ENCODE data around the gene KRT82.
A peak's percentile ranks its signal among the peaks of the same experiment; 100 is the strongest.

Gene KRT82

GRCh38 chr12:52391618-52392002, 14.5 kb downstream of the KRT82 start:
- DNase-seq (ENCODE audit: low read depth): peak; percentile 21
- no peak for TF ChIP-seq CTCF (conservative IDR thresholded peaks at IDR 0.05; ENCODE audit: low read length)
- H3K4me3 ChIP-seq (ENCODE audit: low read length): no peak overlapping the region

- DNase-seq (ENCODE audit: low read depth): peak; percentile 25
- H3K4me3 ChIP-seq (ENCODE audit: low read length): no peak overlapping the region
- peak; percentile 77 for TF ChIP-seq CTCF (conservative IDR thresholded peaks at IDR 0.05; ENCODE audit: low read length)
Observed at GRCh38 chr12:52390739-52391617, 15.2 kb downstream of the KRT82 start.

GRCh38 chr12:52389313-52390207, 16.6 kb downstream of the KRT82 start:
- H3K4me3 ChIP-seq (ENCODE audit: low read length): no peak overlapping the region
- peak; percentile 21 for DNase-seq (ENCODE audit: low read depth)
- no peak for TF ChIP-seq CTCF (conservative IDR thresholded peaks at IDR 0.05; ENCODE audit: low read length)

GRCh38 chr12:52387859-52388258, 18.3 kb downstream of the KRT82 start:
- no peak for DNase-seq (ENCODE audit: low read depth)
- no peak for TF ChIP-seq CTCF (conservative IDR thresholded peaks at IDR 0.05; ENCODE audit: low read length)

GRCh38 chr12:52385226-52385702, 20.9 kb downstream of the KRT82 start, which contains the start of gene KRT84:
Gene KRT84 (minus strand): TSS chr12:52385652. CDS start chr12:52385585, 67 bp downstream.
- DNase-seq (ENCODE audit: low read depth): no peak
- no peak for TF ChIP-seq CTCF (conservative IDR thresholded peaks at IDR 0.05; ENCODE audit: low read length)
- no peak within 1 kb of the TSS for H3K4me3 ChIP-seq (ENCODE audit: low read length)

More at GRCh38 chr12:52387859-52388258, 18.3 kb downstream of the KRT82 start:
- H3K4me3 ChIP-seq (ENCODE audit: low read length): no peak overlapping the region

- H3K4me3 ChIP-seq (ENCODE audit: low read length): no peak overlapping the region
- DNase-seq (ENCODE audit: low read depth): no peak
- TF ChIP-seq CTCF (conservative IDR thresholded peaks at IDR 0.05; ENCODE audit: low read length): no peak
Observed at GRCh38 chr12:52383331-52383730, 22.8 kb downstream of the KRT82 start.
